ENCODE results near the gene TUG1. TPM values are rescaled to one million over a fixed set of nuclear protein-coding genes. Genes with fewer than 3 reads are reported as not detected.

TUG1 gene
- total RNA-seq, 2 experiments from 2014 or later: 85.8 to 86.2 TPM

DNA sequence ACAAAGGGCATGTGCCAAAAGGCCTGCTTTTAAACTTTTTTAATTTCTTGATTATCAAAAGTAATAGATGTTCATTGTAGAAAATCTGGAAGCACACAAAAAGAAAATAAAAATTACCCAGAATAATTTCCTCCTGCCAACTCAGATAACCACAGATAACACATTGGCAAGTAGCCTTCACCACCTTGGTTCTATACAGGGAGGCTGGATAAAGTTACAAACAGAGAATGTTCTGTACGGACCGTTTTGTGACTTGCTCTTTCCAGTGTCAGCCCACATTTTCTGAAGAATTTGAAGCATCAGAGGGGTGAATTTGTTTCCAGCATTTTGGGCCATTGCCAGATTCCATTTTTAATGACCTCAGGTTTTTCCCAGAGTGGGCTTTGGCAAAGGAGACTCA, 23.5 kb downstream of the TUG1 start:
- Mint-ChIP-seq H3K4me3 (no peak overlapping the region), H3K27me3 (no peaks in the 10 kb centered on the region), H3K4me1 (ENCODE audit: low read depth) (no peaks in the 10 kb centered on the region), H3K36me3 (ENCODE audit: low read depth) (no peaks in the 10 kb centered on the region), H3K9me3 (peaks cover 10% of the 10 kb centered on the region), H3K27ac (no peak overlapping the region)
- Histone ChIP-seq H3K4me1 (ENCODE audit: insufficient read depth, low read length) (no peaks in the 10 kb centered on the region), H3K27ac (ENCODE audit: low read depth in 1 of 2, low read length in 2 of 2) (no peak overlapping the region), H3K9me3 (ENCODE audit: control insufficient read depth in 1 of 2, insufficient read depth in 1 of 2, low read length in 2 of 2) (peaks cover 6 to 35% of the 10 kb centered on the region in 2 experiments), H3K36me3 (ENCODE audit: insufficient read depth, low read length) (no peaks in the 10 kb centered on the region), H3K4me3 (ENCODE audit: low read length) (no peak overlapping the region), H3K27me3 (ENCODE audit: control insufficient read depth in 1 of 2, insufficient read depth in 2 of 2, low read length in 2 of 2) (no peaks in the 10 kb centered on the region)
- ChIA-PET POLR2A (no interaction called here), CTCF (interaction anchor here (0.5 kb wide), 1 partner anchor 914 kb away, joined by 3 read pairs; no protein-coding TSS in a partner anchor)
- intact Hi-C loops (cut with DNase I, micrococcal nuclease): no loop called here
- TF ChIP-seq, protein P1, sequence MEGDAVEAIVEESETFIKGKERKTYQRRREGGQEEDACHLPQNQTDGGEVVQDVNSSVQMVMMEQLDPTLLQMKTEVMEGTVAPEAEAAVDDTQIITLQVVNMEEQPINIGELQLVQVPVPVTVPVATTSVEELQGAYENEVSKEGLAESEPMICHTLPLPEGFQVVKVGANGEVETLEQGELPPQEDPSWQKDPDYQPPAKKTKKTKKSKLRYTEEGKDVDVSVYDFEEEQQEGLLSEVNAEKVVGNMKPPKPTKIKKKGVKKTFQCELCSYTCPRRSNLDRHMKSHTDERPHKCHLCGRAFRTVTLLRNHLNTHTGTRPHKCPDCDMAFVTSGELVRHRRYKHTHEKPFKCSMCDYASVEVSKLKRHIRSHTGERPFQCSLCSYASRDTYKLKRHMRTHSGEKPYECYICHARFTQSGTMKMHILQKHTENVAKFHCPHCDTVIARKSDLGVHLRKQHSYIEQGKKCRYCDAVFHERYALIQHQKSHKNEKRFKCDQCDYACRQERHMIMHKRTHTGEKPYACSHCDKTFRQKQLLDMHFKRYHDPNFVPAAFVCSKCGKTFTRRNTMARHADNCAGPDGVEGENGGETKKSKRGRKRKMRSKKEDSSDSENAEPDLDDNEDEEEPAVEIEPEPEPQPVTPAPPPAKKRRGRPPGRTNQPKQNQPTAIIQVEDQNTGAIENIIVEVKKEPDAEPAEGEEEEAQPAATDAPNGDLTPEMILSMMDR (IDR thresholded peaks at IDR 0.05): no peak
- ATAC-seq (ENCODE audit: poor library complexity): no peak
- no peak for DNase-seq

DNA sequence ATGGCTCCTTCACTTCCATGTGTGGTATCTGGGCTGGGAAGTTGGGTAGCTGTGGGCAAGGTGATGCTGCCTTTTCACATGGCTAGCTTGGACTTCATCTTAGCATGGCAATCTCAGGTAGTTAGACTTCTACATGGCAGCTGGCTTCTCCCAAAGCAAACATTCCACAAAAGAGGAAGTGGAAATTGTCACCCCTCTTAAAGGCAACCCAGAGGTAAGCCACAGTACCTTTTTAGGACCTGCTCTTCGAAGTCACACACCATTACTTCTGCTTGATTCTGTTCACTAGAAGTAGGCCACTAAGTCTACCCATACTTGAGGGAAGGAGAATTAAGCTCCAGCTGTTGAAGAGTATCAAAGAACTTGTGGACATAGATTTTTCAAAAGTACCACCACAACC, 25.9 kb downstream of the TUG1 start:
- Histone ChIP-seq H3K27ac (ENCODE audit: low read depth in 1 of 2, low read length in 2 of 2) (no peak overlapping the region), H3K9me3 (ENCODE audit: control insufficient read depth in 1 of 2, insufficient read depth in 1 of 2, low read length in 2 of 2) (peaks cover 5 to 11% of the 10 kb centered on the region in 2 experiments), H3K4me1 (ENCODE audit: insufficient read depth, low read length) (no peaks in the 10 kb centered on the region), H3K36me3 (ENCODE audit: insufficient read depth, low read length) (no peaks in the 10 kb centered on the region), H3K27me3 (ENCODE audit: control insufficient read depth in 1 of 2, insufficient read depth in 2 of 2, low read length in 2 of 2) (no peaks in the 10 kb centered on the region), H3K4me3 (ENCODE audit: low read length) (no peak overlapping the region)
- ATAC-seq (ENCODE audit: poor library complexity): no peak
- Mint-ChIP-seq H3K27me3 (no peaks in the 10 kb centered on the region), H3K27ac (no peak overlapping the region), H3K4me3 (no peak overlapping the region), H3K4me1 (ENCODE audit: low read depth) (no peaks in the 10 kb centered on the region), H3K9me3 (peaks cover 7% of the 10 kb centered on the region), H3K36me3 (ENCODE audit: low read depth) (no peaks in the 10 kb centered on the region)
- DNase-seq: no peak
- intact Hi-C loops (cut with DNase I, micrococcal nuclease): no loop called here
- TF ChIP-seq, protein P1 (IDR thresholded peaks at IDR 0.05): no peak
- ChIA-PET POLR2A (no interaction called here), CTCF (no interaction called here)

DNA sequence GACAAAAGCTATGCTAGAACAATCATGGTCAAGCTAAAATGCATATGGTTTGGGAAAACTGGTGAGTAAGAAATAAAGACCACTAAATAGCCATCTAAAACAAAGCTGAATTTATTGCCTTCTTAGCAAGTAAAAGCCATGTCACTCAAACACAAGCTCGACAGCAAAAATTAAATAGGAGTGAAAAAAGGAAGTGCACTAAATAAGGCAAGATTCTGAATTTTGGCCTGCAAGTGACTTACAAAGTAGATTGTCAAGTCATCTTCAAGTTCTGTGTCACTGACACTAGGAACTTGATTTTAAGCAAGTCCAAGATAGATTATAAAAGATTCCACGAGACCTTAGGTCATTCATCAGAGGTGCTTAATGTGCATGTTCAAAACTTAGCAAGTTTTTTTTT, 27.4 kb downstream of the TUG1 start:
- POLR2A ChIA-PET: no interaction called here
- Histone ChIP-seq H3K36me3 (ENCODE audit: insufficient read depth, low read length) (no peaks in the 10 kb centered on the region), H3K4me1 (ENCODE audit: insufficient read depth, low read length) (no peaks in the 10 kb centered on the region), H3K27ac (ENCODE audit: low read depth in 1 of 2, low read length in 2 of 2) (no peak overlapping the region), H3K9me3 (ENCODE audit: control insufficient read depth in 1 of 2, insufficient read depth in 1 of 2, low read length in 2 of 2) (peaks cover 1 to 5% of the 10 kb centered on the region in 2 experiments), H3K4me3 (ENCODE audit: low read length) (no peak overlapping the region), H3K27me3 (ENCODE audit: control insufficient read depth in 1 of 2, insufficient read depth in 2 of 2, low read length in 2 of 2) (no peaks in the 10 kb centered on the region)
- CTCF ChIA-PET: no interaction called here
- DNase-seq: no peak
- H3K4me3 Mint-ChIP-seq: no peak overlapping the region
- no peak for ATAC-seq (ENCODE audit: poor library complexity)
- peaks cover 2% of the 10 kb centered on the region for H3K9me3 Mint-ChIP-seq
- H3K27ac Mint-ChIP-seq: no peak overlapping the region
- intact Hi-C loops (cut with DNase I, micrococcal nuclease): no loop called here
- no peaks in the 10 kb centered on the region for H3K4me1 Mint-ChIP-seq (ENCODE audit: low read depth)
- H3K36me3 Mint-ChIP-seq (ENCODE audit: low read depth): no peaks in the 10 kb centered on the region
- TF ChIP-seq, protein P1 (IDR thresholded peaks at IDR 0.05): no peak
- H3K27me3 Mint-ChIP-seq: peaks cover 3% of the 10 kb centered on the region

Measured in CD4-positive, alpha-beta T cell (primary cell).